OCI-LY3 (cell line): ENCODE results near the gene INVS.

ENCODE experiments used
- CTCF ChIP-seq: fragments of 200-600, 300-600 bp; sonication (generic); IDR thresholded peaks from 2 replicates; pipeline ENCODE4 v1.5.1; 2014; ENCODE audit warnings: antibody characterized with exemption, low read length, low read depth
- EZH2phosphoT487 ChIP-seq: fragments of 200-600 bp; shearing (Covaris generic); IDR thresholded peaks from 2 replicates; pipeline ENCODE4 v1.6.1; 2018; ENCODE audit warnings: antibody characterized with exemption, mixed run types, low read depth

DNA sequence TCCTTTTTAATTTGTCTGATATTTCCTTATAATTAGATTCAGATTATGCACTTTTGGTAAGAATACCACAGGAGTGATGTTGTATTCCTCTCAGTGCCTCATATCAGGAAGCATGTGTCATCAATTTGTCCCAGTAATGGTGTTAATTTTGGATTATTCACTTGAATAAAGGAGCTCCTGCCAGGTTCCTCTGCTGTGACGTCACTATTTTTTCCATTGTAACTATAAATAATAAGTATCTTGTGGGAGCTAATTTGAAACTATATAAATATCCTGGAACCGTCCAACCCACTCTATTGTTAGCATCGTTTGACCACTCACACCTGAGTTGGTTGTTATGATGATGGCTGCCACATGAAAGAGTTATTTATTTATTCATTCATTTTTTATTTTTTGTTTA, 107.9 kb downstream of the INVS start:
- TF ChIP-seq CTCF (no peak), EZH2phosphoT487 (no peak)
